ENCODE measurements around the gene OR8B3.

Gene OR8B3

DNA sequence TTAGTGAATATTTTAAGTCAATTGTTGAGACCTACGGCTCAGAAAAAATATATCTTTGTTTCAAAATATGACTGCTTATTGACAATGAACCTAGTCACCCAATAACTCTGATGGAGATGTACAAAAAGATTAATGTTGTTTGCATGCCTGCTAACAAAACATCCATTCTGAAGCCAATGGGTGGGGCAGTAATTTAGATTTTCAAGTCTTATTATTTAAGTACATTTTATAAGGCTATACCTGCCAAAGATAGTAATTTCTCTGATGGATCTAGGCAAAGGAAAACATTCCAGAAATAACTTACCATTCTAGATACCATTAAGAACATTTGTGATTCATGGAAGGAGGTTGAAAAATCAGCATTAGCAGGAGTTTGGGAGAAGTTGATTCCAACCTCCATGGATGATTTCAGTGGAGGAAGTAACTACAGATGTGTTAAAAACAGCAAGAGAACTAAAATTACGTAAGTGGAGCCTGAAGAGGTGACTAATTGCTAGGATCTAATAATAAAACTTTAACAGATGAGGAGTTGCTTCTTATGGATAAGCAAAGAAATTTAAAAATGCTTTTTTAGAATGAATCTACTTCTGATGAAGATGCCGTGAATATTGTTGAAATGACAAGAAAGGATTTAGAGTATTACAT is 52.4 kb downstream of the OR8B3 start:
- Histone ChIP-seq H3K9me3 (no peaks in the 10 kb centered on the region), H3K4me1 (ENCODE audit: control insufficient read depth in 1 of 2, insufficient read depth in 1 of 2, low read depth in 1 of 2, low read length in 1 of 2) (no peaks in the 10 kb centered on the region), H3K27ac (no peak overlapping the region), H3K4me3 (ENCODE audit: low read depth in 1 of 2, low read length in 1 of 2) (no peak overlapping the region), H3K27me3 (no peaks in the 10 kb centered on the region), H3K36me3 (no peaks in the 10 kb centered on the region)
- TF ChIP-seq, protein P1, sequence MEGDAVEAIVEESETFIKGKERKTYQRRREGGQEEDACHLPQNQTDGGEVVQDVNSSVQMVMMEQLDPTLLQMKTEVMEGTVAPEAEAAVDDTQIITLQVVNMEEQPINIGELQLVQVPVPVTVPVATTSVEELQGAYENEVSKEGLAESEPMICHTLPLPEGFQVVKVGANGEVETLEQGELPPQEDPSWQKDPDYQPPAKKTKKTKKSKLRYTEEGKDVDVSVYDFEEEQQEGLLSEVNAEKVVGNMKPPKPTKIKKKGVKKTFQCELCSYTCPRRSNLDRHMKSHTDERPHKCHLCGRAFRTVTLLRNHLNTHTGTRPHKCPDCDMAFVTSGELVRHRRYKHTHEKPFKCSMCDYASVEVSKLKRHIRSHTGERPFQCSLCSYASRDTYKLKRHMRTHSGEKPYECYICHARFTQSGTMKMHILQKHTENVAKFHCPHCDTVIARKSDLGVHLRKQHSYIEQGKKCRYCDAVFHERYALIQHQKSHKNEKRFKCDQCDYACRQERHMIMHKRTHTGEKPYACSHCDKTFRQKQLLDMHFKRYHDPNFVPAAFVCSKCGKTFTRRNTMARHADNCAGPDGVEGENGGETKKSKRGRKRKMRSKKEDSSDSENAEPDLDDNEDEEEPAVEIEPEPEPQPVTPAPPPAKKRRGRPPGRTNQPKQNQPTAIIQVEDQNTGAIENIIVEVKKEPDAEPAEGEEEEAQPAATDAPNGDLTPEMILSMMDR (IDR thresholded peaks at IDR 0.05): no peak

All from neutrophil (primary cell).